Fibroblast of skin of back (primary cell): ENCODE data around the gene CFAP90. TPM values are rescaled to one million over a fixed set of nuclear protein-coding genes. Genes with fewer than 3 reads are reported as not detected.

Source experiments
- DNase-seq: peaks from one replicate; pipeline ENCODE4 v3.0.0-alpha.2; 2013
- polyA plus RNA-seq, 2 experiments: library from polyadenylated mRNA; unstranded; fragments of 120-200 nt; gene quantifications; one replicate each; pipeline ENCODE4 v1.2.1, GENCODE V29; 2013; ENCODE audit not compliant: insufficient read length in 2 of 2

The CFAP90 gene, protein sequence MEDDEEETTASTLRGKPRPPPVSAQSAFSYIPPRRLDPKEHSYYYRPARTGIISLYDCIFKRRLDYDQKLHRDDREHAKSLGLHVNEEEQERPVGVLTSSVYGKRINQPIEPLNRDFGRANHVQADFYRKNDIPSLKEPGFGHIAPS
- polyA plus RNA-seq (2013, experiment 1 of 2; ENCODE audit: insufficient read length): 0.12 TPM
- polyA plus RNA-seq (2013, experiment 2 of 2; ENCODE audit: insufficient read length): 0.20 TPM

DNA sequence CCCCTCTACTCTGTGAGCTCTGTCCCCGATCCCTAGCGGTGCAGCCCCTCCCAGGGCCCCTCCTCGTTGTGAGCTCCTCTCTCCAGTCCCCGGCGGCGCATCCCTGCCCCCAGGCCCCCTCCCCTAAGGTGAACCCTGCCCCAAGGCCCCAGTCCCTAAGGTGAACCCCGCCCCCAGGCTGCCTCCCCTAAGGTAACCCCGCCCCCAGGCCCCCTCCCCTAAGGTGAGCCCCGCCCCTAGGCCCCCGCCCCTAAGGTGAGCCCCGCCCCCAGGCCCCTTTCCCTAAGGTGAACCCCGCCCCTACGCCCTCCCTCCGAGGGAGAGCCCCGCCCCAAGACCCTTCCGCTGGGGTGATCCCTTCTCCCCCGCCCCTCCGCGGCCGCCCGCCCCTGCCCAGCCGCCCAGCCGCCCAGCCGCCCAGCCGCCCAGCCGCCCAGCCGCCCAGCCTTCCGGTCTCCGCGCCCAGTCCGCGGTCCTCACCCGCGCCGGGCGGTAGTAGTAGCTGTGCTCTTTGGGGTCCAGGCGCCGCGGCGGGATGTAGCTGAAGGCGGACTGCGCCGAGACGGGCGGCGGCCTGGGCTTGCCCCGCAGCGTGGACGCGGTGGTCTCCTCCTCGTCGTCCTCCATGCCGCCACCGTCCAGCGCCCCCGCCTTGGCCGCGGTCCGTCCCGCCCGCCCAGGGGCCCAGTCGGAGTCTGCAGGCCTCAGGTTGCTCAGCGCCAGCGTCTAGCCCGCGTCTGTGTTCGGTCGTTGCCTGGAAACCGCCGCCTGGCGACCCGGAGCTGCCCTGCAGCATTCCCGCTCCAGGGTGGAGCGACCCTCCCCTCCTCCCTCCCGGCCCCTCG is at the start of gene CFAP90:
Gene CFAP90 (minus strand): TSS at position 739 of the 845 bp plus-strand sequence. CDS start 112 bp downstream, at position 627.
- DNase-seq: peak; percentile 48

DNA sequence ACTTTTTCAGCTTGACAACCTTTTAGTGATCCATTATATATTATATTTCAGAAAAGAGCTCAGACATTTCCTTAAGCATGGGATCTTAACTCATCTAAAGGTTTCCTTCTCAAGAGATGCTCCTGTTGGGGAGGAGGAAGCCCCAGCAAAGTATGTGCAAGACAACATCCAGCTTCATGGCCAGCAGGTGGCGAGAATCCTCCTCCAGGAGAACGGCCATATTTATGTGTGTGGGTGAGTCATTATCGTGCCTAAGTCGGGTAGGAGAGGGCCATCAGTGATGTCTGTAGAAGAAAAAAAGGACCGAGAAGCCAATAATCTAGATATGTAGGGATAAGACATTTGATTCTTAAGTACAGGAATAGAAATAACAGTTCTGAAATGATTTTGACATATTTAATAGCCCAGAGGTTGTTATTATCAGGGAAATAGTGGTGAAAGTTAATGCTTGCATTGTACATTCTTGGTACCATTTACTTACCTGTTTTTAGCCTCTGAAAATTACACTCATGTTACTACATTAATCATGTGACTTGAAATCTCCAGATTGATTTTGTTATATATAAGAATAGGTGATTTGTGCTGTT is 46.2 kb upstream of the CFAP90 start:
- peak; percentile 58 for DNase-seq

- DNase-seq: no peak
Measured at GRCh38 chr5:7894860-7895259, 43.9 kb upstream of the CFAP90 start.

DNA sequence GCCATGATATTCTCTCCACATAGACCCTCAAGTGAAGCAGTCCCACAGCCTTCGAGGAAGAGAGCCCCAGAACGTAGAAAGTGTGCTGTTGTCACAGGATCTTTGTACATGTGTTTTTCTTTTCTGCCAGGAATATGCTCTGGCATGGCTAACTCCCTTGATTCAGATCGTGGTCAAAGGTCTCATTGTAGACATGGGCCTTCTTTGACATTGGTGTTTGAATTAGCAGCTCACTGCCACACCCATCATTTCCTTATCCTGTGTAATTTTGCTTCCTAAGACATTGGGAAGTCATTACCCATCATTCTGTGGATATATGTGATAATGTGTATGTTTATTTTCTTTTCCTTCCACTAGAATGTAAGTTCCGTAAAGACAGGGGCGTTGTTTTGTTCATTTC is 43.5 kb upstream of the CFAP90 start:
- DNase-seq: no peak

- no peak for DNase-seq
Measured at GRCh38 chr5:7888901-7889300, 38.0 kb upstream of the CFAP90 start.

DNA sequence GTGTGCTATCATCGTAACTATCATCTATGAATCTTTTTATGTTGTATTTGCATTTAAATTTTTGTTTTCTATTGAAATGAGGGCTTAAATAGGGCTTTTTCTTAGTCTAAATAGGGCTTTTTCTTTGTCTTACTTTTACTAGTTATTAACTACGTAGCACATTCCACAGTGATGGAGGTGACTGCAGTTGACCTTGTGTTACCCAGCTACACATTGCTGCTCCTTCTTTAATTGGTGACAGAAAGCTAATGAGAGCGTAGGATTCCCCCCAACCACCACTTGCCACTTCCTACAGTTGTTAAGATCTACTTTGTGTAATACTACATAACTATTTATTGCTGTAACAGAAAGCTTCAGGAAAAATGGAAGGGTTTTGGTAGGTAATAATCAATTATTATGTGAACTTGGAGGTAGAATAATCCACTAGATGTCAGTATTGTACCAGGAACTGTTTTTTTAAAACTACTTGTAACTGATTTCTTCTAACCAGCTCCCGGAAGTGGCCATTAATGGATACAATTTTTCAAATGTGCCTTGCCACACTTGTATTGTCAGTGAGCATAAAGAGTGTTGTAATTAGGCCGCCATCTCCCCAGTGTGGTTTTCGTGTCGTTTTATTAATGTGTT is 36.0 kb upstream of the CFAP90 start:
- peak; percentile 68 for DNase-seq

GRCh38 chr5:7884491-7885267 is 33.7 kb upstream of the CFAP90 start:
- no peak for DNase-seq

DNA sequence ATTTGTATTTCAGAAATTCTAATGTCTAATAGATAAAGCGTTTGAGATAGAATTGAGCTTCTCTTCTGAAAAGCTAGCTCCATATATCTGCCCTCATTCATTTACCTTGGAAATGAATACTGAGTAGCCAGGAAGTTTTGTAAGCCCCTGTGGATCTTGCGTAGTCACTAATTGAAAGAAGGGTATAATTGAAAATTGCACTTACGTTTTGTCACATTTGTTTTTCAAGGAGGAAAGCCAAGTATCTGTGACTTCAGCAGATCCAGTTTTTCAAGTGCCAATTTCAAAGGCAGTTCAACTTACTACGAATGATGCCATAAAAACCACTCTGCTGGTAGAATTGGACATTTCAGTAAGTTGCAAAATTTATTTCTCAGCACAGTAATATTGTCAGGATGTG is 32.0 kb upstream of the CFAP90 start:
- DNase-seq: no peak

DNA sequence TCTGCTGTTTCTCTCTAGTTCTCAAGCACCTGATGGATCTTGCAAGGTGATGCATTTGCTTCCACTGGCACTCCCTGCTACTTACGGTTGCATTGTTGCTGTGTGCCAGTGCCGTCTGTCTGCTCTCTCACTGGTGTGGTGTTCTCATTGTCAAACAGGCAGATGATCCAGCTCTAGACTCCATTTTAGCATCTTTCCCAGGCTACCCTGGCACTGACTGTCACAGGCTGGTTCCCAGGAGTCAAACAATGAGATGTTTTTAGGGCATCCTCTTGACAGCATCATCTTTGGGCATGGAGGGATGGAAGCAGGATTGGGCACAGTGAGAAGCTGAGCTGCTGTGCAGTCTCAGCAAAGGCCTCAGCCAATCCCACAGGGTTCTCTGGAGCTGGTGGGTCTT is 30.9 kb upstream of the CFAP90 start:
- DNase-seq: no peak

DNA sequence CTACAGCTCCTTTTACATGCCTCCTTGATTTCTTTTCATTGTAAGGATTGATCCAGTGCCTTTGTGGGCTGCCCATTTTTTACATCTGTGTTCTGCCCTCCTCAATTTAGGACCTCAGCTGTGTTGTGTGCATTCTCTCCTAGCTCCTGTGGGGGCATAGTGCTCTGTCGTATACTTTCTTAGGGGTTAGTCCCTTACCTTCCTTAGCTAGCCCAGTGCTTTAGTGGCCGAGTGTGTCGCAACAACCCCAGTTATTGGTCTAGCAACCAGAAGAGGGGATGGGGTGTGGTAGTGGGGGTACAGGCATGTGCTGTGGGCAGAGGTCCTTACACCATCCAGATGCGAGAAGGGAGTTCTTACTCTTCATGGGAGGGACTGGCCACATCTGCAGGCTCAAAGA is 30.2 kb upstream of the CFAP90 start:
- no peak for DNase-seq

DNA sequence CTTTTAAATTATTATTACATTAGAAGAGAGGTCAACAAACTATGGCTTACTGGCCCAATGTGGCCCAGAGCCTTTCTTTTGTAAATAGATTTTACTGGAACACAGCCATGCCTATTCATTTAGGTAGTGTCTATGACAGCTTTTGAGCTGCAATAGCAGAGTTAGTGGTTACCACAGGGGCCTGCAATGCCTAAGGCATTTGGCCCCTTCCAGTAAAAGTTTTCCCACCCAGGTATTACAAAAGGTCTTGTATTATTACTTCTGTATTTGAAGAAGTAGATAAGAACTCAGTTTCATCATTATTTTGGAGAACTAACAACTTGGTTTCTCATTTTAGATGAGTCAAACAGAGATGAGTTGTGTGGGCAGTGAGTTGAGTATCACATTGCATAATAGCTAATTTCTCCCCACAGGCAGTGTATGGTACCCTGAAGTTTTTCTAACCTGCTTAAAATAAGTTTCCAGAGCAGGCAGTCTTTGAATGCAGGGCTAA is 27.5 kb upstream of the CFAP90 start:
- DNase-seq: no peak

DNA sequence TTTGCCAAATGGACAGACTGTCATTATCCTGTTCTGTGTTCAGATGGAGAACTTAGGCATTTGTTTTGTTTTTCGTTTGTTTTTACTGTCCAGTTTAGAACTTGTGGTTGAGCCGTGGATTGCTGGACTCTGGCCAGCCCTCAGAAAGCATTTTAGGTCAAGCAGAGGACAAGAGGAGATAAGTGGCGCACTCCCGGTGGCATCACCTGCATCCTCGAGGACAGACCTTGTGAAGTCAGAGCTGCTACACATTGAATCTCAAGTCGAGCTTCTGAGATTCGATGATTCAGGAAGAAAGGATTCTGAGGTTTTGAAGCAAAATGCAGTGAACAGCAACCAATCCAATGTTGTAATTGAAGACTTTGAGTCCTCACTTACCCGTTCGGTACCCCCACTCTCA is 26.9 kb upstream of the CFAP90 start:
- DNase-seq: no peak

DNA sequence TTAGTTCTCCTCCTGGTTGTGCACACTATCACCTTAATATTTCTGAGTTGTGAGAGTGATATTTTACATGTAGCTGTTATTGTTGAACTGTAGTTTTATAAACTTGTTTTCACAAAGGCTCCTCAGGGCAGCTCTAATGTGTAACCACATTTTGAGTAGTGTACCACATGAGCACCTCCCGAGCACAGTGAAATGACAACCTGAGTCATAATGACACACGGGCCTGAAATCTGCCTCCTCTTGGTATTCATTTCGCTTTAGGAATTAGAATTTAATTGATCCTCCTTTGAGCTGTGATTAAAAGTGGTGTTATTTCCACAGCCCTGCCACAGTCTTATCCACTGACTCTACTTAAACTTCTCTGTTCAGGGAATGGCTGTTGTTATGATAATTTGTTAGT is 25.9 kb upstream of the CFAP90 start:
- peak; percentile 65 for DNase-seq

GRCh38 chr5:7875151-7875550 is 24.2 kb upstream of the CFAP90 start:
- no peak for DNase-seq

- no peak for DNase-seq
Measured at GRCh38 chr5:7874639-7875038, 23.7 kb upstream of the CFAP90 start.

GRCh38 chr5:7873216-7873615 is 22.3 kb upstream of the CFAP90 start:
- DNase-seq: no peak

DNA sequence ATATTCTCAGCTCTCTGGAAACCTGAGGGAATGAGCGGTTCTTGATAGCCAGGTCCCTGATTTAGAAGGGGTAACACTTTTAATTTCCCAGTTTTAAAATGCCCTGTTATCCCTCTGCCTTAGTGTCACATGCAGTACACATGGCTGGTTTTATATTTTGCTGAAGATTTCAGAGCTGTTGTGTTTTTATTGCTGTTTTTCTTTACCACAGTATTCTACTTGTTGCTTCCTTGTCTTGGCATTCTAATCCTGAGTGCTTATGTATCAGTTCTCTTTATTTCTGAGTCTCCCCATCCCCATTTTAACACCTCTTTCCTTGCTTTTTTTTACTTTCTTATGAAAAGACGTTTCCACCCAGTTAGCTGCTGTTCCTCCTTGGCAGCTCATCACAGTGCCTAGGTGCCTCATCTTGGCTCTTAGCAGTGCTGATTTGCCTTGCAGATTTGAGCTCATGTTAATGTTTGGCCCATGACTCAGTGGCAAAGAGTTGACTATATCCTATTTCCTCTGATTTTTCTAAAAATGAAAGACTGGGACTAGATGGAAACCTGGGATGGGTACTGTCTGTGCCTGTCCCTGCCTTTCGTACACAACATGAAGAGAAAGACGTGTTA is 21.7 kb upstream of the CFAP90 start:
- no peak for DNase-seq

DNA sequence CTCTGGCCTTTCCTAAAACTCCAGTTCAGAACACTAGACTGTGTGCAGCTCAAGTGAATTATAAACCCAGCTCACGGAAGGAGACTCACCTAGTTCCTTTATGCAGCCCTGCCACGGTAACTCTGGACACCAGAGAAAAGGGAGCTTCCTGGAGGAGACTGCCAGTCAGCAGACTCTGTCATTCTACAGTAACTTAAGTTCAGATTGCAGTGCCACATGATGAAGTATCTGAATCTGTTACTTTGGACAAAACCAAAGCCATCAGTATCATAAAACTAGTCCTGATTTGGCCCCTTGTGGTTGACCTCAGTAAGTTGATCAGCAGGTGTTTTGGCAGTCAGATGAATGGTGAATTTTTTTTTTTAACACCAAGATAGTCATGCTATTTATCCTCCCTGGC is 20.7 kb upstream of the CFAP90 start:
- DNase-seq: no peak

- peak; percentile 11 for DNase-seq
Measured at GRCh38 chr5:7869474-7870136, 18.7 kb upstream of the CFAP90 start.

- DNase-seq: peak; percentile 94
Measured at GRCh38 chr5:7868773-7869473, 18.0 kb upstream of the CFAP90 start, which contains the start of the genes FASTKD3 and MTRR. TSS of gene FASTKD3 (minus strand) at chr5:7869031. CDS start at chr5:7868083, 948 bp downstream. TSS of gene MTRR (plus strand) at chr5:7869148. CDS start at chr5:7870795, 1,647 bp downstream.
